ENCODE results near the gene ABCF2. TPM values are rescaled to one million over a fixed set of nuclear protein-coding genes. Genes with fewer than 3 reads are reported as not detected.

ABCF2 gene
- total RNA-seq, 1 donor from 2014 or later: 47.3 TPM

DNA sequence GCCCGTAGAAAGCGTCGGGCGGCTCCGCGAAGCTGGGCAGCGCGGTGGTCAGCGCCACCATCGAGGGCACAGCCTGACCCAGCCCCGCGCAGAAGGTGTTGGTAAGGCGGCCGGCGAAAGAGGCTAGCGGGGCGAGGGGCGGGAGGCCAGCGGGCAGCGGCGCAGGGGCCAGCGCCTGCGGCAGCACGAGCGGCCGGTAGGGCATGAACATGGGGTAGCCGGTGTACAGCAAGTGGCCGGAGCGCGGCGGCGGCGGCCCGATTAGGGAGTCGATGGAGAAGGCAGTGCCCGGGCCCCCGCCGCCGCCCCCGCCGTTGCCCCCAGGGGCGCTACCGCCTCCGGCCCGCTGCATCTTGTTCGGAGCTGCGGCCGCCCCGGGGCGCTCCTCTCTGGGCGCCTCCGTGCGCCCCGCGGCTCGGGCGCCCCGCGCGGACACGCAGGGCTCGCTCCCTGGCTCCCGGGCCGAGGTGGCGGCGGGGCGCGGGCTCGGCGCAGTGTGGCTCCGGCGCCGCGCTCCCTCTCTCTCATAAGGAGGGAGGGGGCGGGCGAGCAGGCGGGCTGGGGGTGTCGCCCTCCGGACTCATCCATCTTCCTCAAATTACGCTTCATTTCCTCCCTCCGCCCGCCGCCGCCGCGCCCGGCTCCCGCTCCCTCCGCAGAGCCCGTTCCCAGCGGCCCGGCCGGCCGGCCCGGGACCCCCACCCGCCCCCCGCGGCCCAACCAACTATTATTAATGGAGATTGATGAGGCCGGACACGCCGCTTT lies 59.6 kb downstream of the ABCF2 start, which contains the start of gene GBX1:
GBX1 (minus strand) TSS at position 498 of the 765 bp plus-strand sequence; CDS start at position 352, 146 bp downstream.
- ChIA-PET CTCF (interaction anchor here (0.9 to 1.3 kb wide), 4 partner anchors 10 to 75 kb away, joined by 3 read pairs; no protein-coding TSS in a partner anchor), POLR2A (interaction anchor here (0.6 kb wide), 1 partner anchor 49 kb away, joined by 4 read pairs; no protein-coding TSS in a partner anchor)
- Mint-ChIP-seq H3K27ac (no peak within 1 kb of the TSS), H3K9me3 (no peaks in the 10 kb centered on the region), H3K4me1 (peaks cover 13% of the 10 kb centered on the region), H3K27me3 (peaks cover 43% of the 10 kb centered on the region), H3K36me3 (ENCODE audit: low read depth) (no peaks in the 10 kb centered on the region), H3K4me3 (peak within 1 kb of the TSS; percentile 69)
- TF ChIP-seq, protein P1, sequence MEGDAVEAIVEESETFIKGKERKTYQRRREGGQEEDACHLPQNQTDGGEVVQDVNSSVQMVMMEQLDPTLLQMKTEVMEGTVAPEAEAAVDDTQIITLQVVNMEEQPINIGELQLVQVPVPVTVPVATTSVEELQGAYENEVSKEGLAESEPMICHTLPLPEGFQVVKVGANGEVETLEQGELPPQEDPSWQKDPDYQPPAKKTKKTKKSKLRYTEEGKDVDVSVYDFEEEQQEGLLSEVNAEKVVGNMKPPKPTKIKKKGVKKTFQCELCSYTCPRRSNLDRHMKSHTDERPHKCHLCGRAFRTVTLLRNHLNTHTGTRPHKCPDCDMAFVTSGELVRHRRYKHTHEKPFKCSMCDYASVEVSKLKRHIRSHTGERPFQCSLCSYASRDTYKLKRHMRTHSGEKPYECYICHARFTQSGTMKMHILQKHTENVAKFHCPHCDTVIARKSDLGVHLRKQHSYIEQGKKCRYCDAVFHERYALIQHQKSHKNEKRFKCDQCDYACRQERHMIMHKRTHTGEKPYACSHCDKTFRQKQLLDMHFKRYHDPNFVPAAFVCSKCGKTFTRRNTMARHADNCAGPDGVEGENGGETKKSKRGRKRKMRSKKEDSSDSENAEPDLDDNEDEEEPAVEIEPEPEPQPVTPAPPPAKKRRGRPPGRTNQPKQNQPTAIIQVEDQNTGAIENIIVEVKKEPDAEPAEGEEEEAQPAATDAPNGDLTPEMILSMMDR (IDR thresholded peaks at IDR 0.05): no peak
- ATAC-seq (ENCODE audit: low read depth): peak; percentile 38
- no peak for DNase-seq
- intact Hi-C loops (cut with micrococcal nuclease): loop anchor here (5.0 kb wide), 1 partner anchor 65 kb away; the partner anchor contains the start of gene CHPF2

DNA sequence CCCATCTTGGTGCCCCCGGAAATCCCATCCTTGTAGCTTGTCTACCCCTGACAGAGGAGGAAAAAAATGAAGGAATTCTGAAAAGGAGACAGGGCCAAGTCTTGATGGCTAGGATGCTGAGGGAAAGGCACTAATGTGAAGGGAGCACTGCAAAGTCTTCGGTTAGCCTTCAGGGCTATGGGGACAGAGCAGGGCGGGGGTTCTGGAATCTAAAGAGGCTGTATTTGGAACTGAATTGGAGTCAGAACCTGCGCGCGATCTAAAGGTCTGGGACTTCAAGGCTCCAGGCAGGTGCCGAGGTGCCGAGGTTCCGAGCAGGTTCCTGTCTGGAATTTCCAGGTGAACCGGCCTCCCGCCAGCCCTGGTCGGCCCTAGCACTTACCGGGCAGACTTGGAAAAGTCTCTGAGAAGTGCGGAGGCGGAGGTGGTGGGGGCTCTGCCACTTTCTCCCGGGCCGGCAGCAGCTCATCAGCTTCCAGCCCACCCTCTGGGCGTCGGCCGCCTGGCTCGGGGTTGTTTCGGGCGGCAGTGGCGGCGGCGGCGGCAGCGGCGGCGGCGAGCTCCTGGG lies 60.3 kb downstream of the ABCF2 start:
- TF ChIP-seq, protein P1 (IDR thresholded peaks at IDR 0.05): no peak
- Mint-ChIP-seq H3K27ac (no peak overlapping the region), H3K36me3 (ENCODE audit: low read depth) (no peaks in the 10 kb centered on the region), H3K27me3 (peaks cover 39% of the 10 kb centered on the region), H3K4me3 (peak overlapping the region; percentile 42), H3K9me3 (no peaks in the 10 kb centered on the region), H3K4me1 (peaks cover 12% of the 10 kb centered on the region)
- DNase-seq: no peak
- ChIA-PET POLR2A (no interaction called here), CTCF (interaction anchor here (0.9 to 1.3 kb wide), 2 partner anchors 43 to 76 kb away, joined by 3 read pairs; no protein-coding TSS in a partner anchor)
- ATAC-seq (ENCODE audit: low read depth): peak; percentile 19
- intact Hi-C loops (cut with micrococcal nuclease): loop anchor here (5.0 kb wide), 1 partner anchor 66 kb away; the partner anchor contains the start of gene CHPF2

Other genes starting within 250 kb of the ABCF2 start
- gene KCNH2, start 248.9 kb downstream of the ABCF2 start, total RNA-seq: 0.12 and 0.29 TPM in 2 replicates
- 0.10 and 0.22 TPM in 2 replicates for gene NOS3, start 236.2 kb downstream of the ABCF2 start, total RNA-seq
- gene ATG9B, start 202.7 kb downstream of the ABCF2 start, total RNA-seq: 1.8 and 2.3 TPM in 2 replicates
- gene ABCB8, start 198.8 kb downstream of the ABCF2 start, total RNA-seq: 38.9 and 46.5 TPM in 2 replicates
- gene ASIC3, start 178.7 kb downstream of the ABCF2 start, total RNA-seq: 1.2 TPM in 2 replicates
- gene CDK5, start 169.3 kb downstream of the ABCF2 start, total RNA-seq: 7.5 and 8.1 TPM in 2 replicates
- gene SLC4A2, start 167.6 kb downstream of the ABCF2 start, total RNA-seq: 69.1 and 72.5 TPM in 2 replicates
- 97.6 and 103 TPM in 2 replicates for gene FASTK, start 146.4 kb downstream of the ABCF2 start, total RNA-seq
- gene TMUB1, start 143.7 kb downstream of the ABCF2 start, total RNA-seq: 40.5 and 43.5 TPM in 2 replicates
- 6.5 and 7.4 TPM in 2 replicates for gene AGAP3, start 140.7 kb downstream of the ABCF2 start, total RNA-seq
- gene GBX1, start 59.5 kb downstream of the ABCF2 start, total RNA-seq: not detected in 2 replicates
- gene ASB10, start 40.0 kb downstream of the ABCF2 start, total RNA-seq: not detected in 2 replicates
- 0.76 and 1.8 TPM in 2 replicates for gene H2BK1, start 16.7 kb downstream of the ABCF2 start, total RNA-seq
- gene CHPF2, start 5.3 kb upstream of the ABCF2 start, total RNA-seq: 32.4 and 41.2 TPM in 2 replicates
- not detected in 2 replicates for gene SMARCD3, start 21.5 kb upstream of the ABCF2 start, total RNA-seq
- gene NUB1, start 114.6 kb upstream of the ABCF2 start, total RNA-seq: 47.5 and 52.7 TPM in 2 replicates
- 0.33 and 0.49 TPM in 2 replicates for gene WDR86, start 182.8 kb upstream of the ABCF2 start, total RNA-seq
- not detected in 2 replicates for gene CRYGN, start 212.9 kb upstream of the ABCF2 start, total RNA-seq

All from activated B cell treated with CpG ODN at 0.5 μM for 24 hours (primary cell).